ENCODE data around the gene CLTC.
"Not testable (repeated sequence)": the region's sequence is repeated elsewhere in the genome, so short reads cannot be mapped to it uniquely, and the experiment has no call there.

The CLTC gene

DNA sequence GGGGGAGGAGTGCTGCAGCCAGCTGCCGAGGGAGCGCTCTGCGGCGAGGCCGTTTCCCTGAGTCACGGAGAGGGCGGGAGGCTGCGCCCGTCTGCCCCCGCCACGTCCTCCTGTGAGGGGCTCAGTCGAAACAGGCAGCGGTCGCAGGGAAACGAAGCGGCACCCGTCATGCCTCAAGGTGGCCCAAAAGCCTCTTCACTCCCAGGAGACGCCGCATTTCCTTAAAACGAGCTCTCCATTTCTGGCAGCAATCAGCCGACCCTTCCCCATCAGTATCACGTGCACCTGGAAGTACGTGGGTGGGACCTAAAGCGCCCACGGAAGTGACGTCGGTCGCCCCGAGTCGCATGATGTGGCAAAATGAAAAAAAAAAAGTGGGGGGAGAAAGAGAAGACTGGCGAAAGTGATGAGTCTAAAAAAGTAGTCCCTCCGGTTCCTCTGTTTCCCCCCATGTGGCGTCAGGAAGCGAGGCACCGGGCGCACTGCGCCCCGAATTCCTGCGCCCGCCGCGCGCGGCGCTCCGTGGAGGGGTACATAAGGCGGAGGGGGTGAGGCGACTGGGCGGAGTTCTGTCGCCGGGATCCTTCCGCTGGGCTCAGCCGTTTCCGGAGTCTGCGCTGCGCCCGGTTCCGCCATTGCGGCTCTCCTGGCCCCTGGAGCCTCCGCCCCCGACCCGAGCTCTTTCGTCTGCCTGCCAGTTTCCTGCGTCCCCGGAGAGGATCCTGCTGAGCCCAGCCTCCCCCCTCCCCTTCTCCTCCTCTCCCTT, at the start of gene CLTC:
CLTC (plus strand) TSS at position 598 of the 766 bp plus-strand sequence. CDS start 237 bp downstream, outside the sequence.
- H3K4me3 ChIP-seq (replicated peaks in 1 of 2; ENCODE audit: low read depth in 2 of 2, low read length in 2 of 2): peak within 1 kb of the TSS; percentile 97 to 98
- TF ChIP-seq, protein P1, sequence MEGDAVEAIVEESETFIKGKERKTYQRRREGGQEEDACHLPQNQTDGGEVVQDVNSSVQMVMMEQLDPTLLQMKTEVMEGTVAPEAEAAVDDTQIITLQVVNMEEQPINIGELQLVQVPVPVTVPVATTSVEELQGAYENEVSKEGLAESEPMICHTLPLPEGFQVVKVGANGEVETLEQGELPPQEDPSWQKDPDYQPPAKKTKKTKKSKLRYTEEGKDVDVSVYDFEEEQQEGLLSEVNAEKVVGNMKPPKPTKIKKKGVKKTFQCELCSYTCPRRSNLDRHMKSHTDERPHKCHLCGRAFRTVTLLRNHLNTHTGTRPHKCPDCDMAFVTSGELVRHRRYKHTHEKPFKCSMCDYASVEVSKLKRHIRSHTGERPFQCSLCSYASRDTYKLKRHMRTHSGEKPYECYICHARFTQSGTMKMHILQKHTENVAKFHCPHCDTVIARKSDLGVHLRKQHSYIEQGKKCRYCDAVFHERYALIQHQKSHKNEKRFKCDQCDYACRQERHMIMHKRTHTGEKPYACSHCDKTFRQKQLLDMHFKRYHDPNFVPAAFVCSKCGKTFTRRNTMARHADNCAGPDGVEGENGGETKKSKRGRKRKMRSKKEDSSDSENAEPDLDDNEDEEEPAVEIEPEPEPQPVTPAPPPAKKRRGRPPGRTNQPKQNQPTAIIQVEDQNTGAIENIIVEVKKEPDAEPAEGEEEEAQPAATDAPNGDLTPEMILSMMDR (IDR thresholded peaks at IDR 0.05; ENCODE audit: low read depth, low read length): no peak
- peak; percentile 99 for DNase-seq (ENCODE audit: low read depth in 2 of 2)

DNA sequence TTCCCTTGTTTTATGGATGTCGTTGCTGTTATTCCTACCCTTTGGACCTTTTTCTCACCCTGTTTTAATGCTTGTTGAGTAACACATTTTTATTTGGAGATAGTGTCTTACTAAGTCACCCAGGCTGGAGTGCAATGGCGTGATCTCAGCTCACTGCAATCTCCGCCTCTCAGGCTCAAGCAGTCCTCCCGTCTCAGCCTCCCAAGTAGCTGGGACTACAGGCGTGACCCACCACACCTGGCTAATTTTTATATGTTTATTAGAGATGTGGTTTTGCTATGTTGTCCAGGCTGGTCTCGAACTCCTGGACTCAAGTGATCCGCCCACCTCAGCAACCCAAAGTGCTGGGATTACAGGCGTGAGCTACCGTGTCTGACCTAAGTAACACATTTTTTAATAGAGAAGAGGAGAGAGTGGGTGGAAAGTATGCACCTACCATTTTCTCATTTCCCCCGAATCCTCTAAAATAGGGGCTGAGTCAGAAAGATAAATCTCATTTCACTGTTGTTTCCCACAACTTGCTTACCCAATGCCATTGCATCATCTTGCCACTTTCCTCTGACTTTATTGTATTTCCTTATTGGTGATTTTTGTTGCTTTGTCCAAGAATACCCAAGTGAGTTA, 47.3 kb upstream of the CLTC start:
- TF ChIP-seq, protein P1 (IDR thresholded peaks at IDR 0.05; ENCODE audit: low read depth, low read length): no peak
- peak; percentile 55 to 73 for DNase-seq (ENCODE audit: low read depth in 2 of 2)

DNA sequence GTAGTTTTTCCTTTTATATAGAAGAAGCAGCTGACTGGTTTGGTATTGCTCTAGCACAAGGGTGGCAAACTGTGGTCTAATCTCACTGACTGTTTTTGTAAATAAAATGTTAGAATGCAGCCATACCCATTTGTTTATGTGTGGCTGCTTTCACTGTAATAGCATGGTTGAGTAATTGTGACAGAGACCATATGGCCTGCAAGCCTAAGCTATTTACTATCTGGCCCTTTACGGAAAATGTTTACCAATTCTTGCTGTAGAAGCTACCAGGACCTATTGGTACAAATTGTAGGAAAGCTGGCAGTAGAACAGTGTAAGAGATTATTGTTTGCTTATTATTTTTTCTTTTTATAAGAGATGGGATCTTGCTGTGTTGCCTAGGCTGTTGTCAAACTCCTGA, 35.5 kb upstream of the CLTC start:
- DNase-seq (ENCODE audit: low read depth in 2 of 2); H3K4me3 ChIP-seq (replicated peaks in 1 of 2; ENCODE audit: low read depth in 2 of 2, low read length in 2 of 2): not testable (repeated sequence)

More for the DNA sequence above, 47.3 kb upstream of the CLTC start:
- H3K4me3 ChIP-seq (replicated peaks in 1 of 2; ENCODE audit: low read depth in 2 of 2, low read length in 2 of 2): no peak overlapping the region

DNA sequence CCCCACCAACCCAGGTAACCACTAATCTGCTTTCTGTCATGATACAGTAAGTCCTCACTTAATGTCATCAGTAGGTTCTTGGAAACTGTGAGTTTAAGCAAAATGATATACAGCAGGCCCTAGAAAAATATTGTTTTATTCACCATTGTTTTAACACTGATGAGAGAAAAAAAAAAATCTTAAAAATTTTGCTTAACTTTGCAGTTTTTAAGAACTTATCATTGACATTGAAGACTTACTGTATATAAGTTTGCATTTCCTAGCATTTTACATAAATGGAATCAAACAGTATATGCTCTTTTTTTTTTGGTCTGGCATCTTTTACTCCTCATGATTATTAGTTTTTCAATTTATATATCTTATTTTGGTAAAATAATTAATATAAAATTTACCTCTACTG, 19.5 kb upstream of the CLTC start:
- TF ChIP-seq, protein P1 (IDR thresholded peaks at IDR 0.05; ENCODE audit: low read depth, low read length): no peak
- no peak overlapping the region for H3K4me3 ChIP-seq (replicated peaks in 1 of 2; ENCODE audit: low read depth in 2 of 2, low read length in 2 of 2)
- no peak for DNase-seq (ENCODE audit: low read depth in 2 of 2)

DNA sequence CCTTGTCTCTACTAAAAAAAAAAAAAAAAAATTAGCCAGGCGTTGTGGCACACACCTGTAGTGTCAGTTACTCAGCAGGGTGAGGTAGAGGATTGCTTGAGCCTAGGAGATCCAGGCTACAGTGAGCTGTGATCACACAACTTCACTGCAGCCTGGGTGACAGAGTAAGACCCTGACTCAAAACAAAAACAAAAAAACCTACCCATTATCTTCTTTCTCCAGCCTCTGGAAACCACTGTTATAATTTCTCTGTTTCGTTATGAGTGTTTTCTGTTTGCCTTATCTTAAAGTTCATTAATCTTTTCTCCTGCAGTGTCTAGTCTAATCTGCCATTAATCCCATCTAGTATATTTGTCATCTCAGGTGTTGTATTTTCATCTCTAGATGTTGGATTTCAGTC, 18.6 kb upstream of the CLTC start:
- no peak overlapping the region for H3K4me3 ChIP-seq (replicated peaks in 1 of 2; ENCODE audit: low read depth in 2 of 2, low read length in 2 of 2)
- DNase-seq (ENCODE audit: low read depth in 2 of 2): no peak
- TF ChIP-seq, protein P1 (IDR thresholded peaks at IDR 0.05; ENCODE audit: low read depth, low read length): no peak

DNA sequence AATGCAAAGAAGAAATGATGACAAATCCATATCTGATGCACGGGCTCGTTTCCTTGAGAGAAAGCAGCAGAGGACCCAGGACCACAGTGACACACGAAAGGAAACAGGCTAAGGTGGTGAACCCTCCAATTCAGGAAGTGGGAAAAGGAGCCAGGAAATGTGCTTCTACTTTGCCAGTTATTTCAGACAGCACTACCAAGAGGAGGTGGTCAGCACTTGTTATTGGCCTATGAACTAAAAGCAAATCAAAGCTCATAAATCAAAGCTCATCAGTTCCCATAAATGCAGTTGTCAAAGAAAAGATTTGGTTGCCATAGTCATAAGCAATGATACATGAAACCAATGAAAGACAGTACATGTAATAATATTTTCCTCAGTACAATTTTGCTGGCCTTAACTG, 12.6 kb upstream of the CLTC start:
- no peak overlapping the region for H3K4me3 ChIP-seq (replicated peaks in 1 of 2; ENCODE audit: low read depth in 2 of 2, low read length in 2 of 2)
- DNase-seq (ENCODE audit: low read depth in 2 of 2): no peak
- TF ChIP-seq, protein P1 (IDR thresholded peaks at IDR 0.05; ENCODE audit: low read depth, low read length): no peak

DNA sequence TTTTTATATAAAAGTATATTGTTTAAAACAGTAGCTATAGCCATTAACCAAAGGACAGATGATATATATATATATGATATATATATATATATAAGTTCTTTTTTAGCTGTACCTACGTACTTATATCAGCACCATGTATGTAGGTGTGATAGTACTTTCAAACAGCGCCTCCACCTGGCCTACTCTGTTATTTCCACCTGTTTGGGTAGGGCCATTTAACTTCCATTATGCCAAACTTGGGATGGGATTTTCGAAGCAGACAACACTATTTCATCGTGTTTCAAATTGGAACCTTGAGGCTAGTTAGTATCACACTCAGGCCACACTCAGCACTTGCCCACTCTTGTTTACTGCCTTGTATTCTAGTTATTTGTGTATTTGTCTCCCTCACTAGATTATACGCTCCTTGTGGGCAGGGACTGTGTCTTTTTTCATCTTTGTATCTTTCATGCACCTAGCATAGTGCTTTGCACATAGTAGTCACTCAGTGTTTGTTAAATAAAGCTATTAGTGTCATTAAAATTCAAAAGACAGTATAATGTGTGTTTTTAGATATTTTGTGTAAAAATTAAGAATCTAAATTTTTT, 11.8 kb upstream of the CLTC start:
- no peak overlapping the region for H3K4me3 ChIP-seq (replicated peaks in 1 of 2; ENCODE audit: low read depth in 2 of 2, low read length in 2 of 2)
- TF ChIP-seq, protein P1 (IDR thresholded peaks at IDR 0.05; ENCODE audit: low read depth, low read length): peak; percentile 15
- DNase-seq (ENCODE audit: low read depth in 2 of 2): peak in 1 of 2 donors; percentile 35
